Fibroblast of peridontal ligament (primary cell): Measurements from ENCODE around the gene CCR5AS.
"Not testable (repeated sequence)": the region's sequence is repeated elsewhere in the genome, so short reads cannot be mapped to it uniquely, and the experiment has no call there.

Experiments
- DNase-seq: peaks from one replicate; pipeline ENCODE4 v3.0.0-alpha.2; 2010; ENCODE audit errors: extremely low read depth

The CCR5AS gene

DNA sequence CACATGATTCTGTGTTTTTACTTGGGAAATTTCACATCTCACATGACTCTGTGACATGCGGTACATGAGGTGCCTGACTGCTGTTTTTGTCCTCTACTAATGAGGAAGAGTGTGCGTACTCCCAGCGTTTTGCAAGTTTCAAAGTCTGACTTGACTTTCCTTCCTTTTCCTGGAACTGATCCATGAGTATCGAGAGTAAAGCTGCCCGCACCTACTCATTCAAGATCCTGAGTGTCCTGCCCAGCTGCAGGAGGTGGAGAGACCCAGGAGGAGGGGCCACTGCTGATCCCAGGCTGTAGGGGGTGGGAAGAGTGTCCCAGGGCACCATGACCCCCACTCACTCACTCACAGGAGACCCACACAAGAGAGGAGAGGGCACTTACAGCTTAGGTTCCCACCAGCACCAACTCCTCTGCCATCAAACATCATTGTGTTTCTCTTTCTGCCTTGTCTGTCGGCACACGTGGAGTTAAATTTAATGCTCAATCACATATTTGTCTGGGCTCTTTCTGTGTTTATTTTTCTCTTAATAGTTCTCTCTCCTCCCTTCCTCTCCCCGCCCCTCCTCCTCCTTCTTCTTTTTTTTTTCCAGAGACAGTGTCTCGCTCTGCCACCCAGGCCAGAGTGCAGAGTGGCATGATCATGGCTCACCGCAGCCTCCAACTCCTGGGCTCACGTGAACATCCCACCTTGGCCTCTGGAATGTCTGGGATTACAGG lies 1.4 kb downstream of the CCR5AS start:
- DNase-seq: no peak

DNA sequence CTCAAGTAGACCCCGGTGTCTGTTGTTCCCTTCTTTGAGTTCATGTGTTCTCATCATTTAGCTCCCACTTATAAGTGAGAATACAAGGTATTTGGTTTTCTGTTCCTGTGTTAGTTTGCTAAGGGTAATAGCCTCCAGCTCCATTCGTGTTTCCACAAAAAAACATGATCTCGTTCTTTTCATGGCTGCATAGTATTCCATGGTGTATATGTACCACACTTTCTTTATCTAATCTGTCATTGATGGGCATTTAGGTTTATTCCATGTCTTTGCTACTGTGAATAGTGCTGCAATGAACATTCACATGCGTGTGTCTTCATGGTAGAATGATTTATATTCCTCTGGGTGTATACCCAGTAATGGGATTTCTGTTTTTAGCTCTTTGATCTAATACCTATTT lies 4.0 kb downstream of the CCR5AS start:
- DNase-seq: not testable (repeated sequence)

DNA sequence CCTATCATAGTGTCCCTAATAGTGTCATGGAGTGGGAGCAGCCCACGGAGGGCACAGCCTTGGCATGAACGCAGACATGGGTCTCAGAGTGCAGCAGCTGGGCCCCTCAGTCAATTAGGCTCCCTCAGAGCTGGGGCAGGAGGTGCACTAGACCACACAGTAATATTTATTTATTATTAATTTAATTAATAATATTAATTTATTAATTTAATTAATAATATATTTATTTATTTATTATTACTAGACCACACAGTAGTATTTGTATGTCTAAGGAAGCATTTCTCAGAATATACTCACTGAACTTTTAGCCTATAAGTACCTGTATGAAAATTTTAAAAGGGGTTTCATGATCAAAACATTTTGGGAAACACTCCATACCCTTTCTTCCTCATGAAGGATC lies 5.3 kb downstream of the CCR5AS start:
- DNase-seq: no peak

DNA sequence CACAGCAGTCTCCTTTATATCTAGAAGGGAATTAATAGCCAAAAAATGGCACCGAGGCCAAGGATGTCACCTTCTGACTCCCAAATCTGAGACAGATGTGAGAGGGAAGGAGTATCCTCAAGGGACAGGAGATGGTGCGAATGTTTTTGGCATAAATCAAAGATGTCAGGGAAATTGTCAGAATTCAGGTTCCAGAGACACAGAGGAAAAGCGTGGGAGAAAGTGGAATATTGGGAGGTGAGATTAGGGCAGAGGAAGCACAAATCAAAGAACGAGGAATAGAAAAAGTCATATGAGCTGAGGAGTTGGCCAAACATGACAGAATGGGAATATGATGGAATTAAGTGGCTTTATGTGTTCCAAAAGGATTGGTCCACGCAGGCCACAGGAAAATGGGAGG lies 6.0 kb downstream of the CCR5AS start:
- no peak for DNase-seq

DNA sequence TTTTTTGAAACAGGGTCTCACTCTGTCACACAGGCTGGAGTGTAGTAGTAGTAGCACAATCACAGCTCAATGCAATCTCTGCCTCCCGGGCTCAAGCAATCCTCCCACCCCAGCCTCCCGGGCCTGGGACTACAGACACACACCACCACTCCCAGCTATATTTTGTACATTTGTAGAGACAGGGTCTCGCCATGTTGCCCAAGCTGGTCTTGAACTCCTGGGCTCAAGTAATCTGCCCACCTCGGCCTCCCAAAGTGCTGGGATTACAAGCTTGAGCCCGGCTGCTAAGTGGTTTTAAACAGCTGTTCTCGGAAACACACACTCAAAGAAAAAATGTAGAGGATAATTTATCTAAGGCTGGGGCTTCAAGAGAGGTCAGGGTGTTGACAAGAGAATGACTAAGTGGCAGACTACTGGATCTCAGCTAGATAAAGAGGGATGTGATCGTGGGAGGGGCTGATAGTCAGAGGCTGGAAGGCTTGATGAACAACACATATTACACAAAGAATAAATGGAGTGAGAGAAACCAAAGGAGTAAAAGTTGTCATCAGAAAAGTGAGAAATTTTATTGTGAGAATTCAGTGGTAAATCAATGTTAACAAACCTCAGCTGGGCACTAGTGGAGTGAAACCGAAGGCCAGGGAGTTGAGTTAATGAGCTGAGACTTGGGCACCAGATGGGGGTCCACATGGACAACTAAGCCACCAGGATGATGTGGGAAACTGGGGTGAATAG lies 6.7 kb downstream of the CCR5AS start:
- no peak for DNase-seq

DNA sequence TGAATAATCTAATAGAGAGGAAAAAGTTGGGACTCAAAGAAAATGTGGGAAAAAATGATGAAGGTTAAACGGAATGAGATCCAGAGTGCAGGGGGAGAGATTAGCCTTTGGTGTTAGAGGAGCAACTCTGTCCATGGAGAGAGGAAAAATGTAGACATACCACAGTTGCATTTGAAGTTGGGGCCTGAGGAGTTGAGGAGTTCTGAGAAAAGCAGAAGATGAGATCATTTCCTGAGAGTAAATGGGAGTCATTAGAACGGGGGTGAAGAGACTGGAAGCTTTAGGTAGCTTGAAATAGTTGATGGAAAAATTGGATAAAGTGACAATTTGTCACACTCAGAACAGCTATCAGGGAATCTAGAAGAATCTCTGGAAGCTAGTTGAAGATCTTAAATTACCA lies 7.3 kb downstream of the CCR5AS start:
- no peak for DNase-seq

DNA sequence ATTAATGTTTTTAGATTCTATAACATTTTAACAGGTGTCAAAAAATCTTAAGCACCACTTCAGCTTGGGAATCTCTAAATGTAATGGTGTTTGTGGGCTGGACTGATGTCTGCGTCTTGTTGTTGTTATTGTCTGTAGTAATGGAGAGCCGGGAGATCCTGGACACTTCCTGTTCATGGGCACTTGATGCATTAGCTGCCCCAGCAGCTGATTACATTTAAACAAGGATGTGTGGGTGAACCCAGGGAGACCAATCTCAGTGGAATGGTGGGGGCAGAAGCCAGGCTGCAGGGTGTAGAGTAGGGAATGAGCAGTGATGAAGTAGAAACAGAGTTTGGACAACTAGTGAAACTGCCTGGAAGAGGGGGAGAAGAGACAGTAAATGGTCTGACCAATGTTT lies 7.8 kb downstream of the CCR5AS start:
- no peak for DNase-seq

DNA sequence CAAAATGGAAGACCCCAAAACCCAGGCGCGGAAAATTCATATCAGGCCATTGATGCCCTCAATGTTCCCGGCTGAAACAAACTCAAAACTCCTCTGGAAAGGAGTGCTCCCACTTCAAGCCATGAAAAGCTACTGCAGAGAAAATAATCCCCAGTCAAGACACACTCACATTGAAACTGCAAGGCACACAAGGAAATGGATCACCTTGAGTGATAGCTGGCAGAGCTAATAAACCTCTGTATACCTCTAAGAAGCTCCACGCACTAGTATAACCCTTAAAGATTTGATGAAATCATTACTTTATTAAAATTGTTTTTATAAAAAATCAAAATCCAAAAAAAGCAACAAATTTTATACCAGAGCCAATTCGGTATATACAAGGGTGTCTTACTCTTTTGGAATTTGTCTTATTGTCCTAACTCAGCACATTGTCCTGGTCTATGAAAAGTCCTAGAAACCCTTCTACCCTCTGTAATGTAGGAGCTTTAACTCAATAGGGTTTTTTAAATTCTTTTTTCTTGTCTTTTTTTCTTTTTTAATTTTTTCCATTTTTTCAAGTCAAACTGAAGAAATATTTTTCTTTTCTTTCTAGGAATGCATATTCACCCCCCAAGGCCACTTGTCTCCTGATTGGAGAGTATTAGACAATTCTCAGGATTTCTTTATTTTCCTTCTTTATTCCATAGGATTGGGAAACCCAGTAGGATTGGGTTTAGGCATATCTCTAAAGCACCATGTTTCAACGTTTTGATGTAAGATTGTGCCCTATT lies 8.5 kb downstream of the CCR5AS start:
- no peak for DNase-seq

DNA sequence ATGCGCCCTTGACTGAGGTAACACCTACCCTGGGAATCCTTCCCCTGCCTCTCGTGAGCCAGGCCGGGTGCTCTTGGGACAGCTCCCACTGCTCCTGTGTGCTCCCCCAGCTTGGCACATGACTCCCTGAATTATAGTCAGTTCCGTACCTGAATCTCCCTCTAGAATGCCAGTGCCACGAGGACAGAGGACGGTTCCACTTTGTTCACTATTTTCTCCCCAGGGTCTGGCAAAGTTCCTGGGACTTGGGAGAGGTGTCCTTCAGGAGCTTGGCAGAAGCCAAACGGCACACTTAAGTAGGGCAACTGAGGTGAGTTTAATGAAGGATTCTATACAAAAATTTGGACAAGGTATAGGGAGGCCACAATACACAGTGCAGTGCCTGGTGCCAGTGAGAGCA lies 9.8 kb downstream of the CCR5AS start:
- no peak for DNase-seq

DNA sequence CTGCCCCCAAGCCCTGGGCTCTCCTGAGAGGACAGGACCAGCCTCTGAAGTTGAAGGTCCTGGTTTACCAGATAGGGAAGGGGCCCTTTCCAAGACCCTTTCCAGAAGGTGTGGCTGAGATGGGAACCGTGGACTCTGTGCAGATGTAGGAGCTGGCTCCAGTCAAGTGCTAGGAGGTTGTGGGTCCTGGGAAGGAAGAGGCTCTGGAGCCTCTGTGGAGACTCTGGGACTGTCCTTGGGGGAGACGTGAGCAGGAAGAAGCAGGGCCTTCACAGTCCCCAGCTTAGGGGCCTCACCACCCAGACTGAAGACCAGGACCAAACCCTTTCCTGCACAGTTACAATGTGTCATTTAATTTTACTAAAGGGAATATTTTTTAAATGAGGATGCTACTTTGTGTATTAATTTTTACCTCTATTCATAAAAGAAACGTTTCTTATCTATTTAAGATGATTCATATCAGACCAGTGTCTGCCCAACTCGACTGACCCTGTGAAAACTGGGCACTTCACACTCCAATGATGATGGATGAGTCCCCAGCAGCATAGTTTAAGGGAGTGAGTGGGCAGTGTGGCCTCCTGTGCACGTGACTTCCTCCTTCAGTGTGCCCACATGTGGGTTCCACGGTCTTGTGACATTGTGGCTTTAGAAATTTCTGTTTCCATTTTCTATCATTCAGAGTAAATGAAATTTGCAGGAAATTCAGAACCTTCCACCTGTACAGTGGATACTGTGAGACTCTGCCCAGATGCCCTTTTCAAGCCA lies 10.9 kb downstream of the CCR5AS start:
- DNase-seq: no peak

DNA sequence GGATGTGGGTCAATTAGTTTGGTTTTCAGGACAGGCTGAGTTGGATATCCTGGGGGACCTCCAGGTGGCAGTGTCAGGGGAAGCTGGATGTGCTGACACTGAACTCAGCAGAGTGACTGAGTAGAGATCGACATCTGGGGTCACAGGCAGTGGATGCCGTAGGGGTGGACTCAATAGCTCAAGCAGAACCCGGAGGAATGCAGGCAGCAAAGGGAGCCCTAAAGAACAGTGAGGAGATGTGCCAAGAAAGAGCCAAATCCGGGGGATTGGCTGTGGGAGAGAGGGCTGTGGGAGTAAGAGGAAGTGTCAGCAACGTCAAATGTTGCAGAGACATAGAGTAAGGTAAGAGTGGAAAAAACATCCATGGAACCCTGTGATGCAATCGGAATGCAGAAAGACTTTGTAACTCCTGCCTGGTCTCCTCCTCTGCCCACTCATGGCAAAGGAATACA lies 11.6 kb downstream of the CCR5AS start:
- DNase-seq: no peak

DNA sequence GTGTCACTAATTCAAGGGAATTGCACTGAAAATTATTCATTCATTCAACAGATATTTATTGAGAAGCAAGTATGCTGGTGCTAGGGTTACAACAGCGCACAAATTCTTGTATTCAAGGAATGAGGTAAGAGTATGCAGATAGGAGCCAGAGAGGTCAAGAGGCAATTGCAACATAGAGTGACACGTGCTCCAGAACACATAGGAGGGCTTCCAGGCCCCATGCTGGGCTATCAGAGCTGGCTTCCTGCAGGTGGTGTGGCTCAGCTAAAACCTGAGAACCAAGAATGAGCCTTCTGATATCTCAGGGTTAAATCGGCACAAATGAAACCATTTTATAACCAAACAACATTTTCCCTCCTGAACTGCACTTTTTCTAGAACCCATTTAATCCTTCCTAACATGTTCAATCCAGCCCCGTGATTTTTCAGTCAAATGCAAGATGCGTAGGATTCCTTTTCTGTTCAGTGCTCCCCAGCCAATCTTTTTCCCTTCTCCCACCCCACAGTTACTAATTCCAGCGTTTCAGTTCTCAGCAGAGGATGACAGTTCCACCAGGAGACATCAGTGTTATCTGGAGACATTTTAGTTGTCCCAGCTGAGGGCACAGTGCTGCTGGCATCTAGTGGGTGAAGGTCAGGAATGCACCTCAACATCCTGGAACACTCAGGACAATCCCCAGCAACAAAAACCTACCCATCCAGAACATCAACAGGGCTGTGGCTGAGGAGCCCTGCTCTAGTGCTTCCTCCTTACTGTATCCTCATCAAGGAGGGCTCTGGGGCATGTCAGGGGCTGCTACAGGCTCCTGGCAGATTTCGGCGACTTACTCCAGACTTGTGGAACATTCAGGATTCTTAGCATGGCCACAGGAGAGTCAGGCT lies 13.1 kb downstream of the CCR5AS start:
- DNase-seq: peak; percentile 12

DNA sequence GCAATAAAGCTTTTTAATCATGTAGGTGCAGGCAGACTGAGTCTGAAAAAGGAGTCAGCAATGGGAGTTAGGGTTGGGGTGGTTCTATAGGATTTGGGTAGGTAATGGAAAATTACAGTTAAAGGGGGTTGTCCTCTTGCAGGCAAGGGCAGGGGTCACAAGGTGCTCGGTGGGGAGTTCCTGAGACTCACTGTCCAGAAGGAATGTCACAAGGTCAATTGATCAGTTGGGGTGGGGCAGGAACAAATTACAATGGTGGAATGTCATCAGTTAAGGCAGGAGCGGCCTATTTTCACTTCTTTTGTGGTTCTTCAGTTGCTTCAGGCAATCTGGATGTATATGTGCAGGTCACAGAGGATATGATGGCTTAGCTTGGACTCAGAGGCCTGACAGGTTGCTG lies 13.9 kb downstream of the CCR5AS start:
- DNase-seq: no peak

DNA sequence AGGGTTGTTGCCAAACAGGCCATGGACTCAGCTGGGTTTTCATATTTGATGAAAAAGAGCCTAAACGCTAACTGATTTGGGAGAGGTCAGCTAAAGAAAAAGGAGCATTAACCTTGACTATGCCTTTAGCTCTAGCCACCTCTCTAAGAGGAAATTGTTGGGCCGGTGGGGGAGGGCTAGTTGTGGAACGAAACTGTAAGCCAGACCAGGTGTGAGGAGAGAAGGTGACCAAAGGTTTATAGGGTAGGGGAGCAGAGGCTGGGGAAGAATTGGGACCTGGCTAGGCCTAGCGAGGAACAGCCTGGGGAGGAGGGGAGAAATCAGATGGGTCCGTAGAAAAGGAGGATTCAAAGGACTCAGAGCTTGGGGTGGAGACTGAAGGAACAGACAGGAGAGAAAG lies 15.3 kb downstream of the CCR5AS start:
- not testable (repeated sequence) for DNase-seq

DNA sequence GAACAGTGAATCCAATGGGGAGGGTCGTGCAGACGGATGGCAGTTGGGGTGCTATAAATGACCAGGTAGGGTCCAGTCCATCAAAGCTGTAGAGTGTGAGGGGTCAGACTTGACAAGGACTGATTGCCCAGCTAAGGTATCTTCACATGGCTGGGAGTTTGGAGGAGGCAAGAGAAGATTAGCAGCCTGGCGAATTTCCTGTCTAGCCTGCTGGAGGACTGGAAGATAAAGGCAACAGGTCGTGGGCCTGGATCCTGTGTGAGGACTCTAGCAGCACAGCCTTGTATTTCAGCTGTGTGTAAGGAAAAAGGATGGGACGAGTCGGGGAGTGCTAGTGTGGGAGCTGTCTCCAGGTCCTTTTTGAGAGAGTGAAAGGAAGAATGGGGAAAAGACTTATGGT lies 17.6 kb downstream of the CCR5AS start:
- DNase-seq: no peak

DNA sequence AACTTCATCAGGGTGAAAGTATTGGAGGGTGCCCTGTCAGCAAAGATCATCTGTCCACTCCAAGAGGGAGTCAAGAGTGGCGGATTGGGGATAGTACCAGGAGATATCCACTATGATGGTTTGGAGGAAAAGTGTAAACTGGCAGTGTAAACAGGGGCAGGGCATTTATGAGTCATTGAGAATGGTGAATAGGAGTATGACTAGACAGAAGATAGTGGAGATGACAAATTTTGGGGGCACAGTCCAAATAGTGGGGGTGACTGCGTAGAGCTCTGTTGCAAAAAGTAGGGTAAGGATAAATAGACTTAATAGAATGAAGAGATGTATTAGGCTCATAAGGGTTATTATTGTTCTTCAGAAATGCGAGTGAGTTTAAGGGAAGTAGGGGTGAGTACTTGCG lies 18.0 kb downstream of the CCR5AS start:
- not testable (repeated sequence) for DNase-seq

DNA sequence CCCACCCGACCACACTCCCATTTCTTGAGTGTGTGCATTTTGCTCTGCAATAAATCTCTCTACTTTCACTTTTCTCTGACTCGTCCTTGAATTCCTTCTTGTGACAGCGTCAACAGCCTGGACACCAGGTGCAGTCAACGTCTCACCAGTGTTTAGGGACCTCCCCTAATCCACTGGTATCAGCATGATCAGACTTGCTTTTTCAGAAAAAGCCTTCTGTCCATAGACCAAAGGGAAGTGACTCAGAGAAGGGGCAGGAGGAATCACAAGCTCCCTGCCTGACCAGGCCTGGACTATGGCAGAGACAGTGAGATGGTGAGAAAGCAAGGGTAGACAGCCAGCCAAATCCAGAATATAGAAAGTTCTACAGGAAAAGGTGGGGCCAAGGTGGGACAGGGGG lies 20.7 kb downstream of the CCR5AS start:
- DNase-seq: no peak

DNA sequence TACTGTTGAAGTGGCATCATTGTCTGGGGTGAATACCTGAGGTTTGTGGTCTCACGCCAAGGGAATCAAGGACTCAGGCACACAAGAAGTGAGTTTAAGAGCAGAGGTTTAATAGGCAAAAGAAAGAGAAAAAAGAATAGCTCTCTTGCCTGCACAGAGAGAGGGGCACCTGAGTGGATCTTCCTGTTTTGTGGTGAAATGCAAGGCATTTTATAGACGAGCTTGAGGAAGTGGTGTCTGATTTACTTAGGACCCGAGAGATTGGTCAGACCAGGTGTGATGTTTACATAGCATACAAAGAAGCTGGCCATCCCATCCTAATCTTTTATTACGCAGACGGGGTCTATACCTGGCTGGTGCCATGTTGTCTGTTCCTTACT lies 22.9 kb downstream of the CCR5AS start:
- DNase-seq: no peak

DNA sequence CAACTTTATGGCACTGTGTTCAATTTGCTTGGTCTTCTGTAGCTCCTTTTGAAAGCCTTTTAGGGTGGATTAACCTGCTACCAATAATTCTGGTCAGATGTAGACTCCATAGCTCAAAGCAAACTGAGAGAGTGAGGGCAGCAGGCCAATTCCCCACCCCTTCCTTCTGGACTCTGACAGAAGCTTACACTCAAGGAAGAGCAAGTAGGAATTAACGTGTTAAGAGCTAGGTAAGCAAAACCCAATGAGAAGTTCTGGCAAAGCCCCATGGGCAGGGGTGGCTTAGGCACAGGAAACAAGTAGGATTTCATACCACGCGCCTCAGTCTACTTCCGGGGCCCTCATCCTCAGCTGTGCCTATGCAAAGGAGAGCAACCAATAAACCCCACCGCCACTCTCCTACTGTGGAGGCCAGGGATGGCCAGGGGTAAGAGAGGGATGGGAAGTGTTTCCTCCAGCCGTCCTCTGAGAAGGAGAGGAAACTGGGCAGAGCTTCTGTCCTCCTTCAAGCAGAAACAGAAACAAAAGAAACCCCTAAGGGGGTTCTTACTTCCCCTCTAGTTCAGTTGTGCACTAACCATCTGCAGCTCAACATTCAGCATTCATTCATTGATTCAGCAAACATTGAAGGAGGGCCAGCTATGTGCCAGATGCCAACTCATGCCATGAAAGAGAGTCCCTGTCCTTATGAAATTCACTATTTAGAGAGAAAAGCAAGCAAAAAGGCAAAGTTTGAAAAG lies 23.5 kb downstream of the CCR5AS start:
- DNase-seq: no peak

DNA sequence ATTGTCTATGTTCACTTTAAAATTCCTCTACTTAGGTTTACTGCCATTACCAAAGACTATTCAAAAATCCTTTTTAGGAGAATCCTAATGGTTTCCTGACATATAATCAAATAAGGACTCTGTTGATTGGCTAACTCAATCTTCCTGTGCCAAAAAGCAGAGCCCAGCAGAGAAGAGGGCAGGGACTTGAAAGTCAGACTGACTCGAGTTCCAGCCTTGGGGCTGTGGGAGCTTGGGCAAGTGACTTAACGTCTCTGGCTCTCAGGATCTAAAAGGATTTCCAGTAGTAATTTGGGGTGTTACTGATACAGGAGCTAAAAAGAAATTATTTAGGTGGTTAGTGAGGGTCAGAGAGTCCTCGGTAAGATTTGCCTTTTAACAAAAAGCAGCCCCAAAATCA lies 25.2 kb downstream of the CCR5AS start:
- DNase-seq: no peak
